HG02870 (cell line): ENCODE results near the gene IFNE.

Experiments used
- ATAC-seq: cut with Tn5 transposase; IDR thresholded peaks from one replicate; pipeline ENCODE4 v1.9.1; 2021; ENCODE audit warnings: mild to moderate bottlenecking, moderate library complexity; ENCODE audit not compliant: unreplicated experiment

IFNE gene, protein sequence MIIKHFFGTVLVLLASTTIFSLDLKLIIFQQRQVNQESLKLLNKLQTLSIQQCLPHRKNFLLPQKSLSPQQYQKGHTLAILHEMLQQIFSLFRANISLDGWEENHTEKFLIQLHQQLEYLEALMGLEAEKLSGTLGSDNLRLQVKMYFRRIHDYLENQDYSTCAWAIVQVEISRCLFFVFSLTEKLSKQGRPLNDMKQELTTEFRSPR

DNA sequence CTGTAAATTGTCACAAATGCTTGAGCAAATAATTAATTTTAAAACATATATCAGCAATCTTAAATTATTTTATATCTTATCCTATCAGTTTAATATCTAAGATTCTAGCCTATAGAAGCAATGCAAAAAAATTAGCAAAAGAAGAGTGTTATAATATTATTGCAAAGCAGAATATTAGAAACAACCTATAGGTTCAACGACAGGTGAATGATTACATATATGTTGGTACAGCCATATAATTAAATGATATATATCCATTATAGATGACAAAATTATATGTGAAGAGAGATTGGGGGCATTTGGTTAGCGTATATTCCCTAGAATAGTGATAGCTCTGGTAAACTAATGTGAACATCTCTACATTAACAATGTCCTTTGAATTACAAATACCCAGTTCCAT lies at the start of gene IFNE:
Gene IFNE (minus strand): TSS at position 101 of the 400 bp plus-strand sequence. CDS start 619 bp downstream, outside the sequence.
- no peak for ATAC-seq

DNA sequence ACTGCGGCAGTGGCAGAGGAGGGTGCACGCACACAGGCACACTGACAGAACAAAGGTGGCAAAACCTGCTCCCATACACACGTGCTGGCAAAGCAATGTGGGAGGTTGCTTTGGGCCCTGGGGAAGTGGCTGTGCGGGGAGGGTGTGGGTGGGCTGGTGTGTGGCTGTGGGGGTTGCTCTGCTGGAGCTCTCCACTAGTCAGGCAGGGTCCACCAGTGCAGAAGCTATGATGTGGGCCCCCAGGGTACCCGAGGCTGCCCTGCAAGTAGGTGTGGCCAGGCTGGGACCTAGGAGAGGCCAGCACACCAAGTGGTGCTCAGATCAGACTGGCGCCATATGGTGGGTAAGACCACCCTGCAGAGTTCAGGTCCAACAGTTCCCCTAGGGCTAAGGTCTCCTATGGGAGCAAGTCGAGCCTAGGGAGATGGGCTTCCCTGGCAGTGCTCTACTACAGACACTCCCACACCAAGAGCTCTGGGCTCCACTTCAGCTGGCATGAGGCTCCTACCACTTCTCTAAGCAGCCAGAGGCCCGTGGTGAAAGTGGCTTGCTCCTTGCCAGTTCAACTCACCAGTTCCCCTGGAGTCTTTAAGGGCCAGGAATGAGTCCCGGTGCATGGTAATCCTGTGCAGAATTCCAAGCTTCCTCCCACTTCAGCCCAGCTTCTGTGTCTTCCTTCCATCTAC lies 46.2 kb upstream of the IFNE start:
- ATAC-seq = no peak

DNA sequence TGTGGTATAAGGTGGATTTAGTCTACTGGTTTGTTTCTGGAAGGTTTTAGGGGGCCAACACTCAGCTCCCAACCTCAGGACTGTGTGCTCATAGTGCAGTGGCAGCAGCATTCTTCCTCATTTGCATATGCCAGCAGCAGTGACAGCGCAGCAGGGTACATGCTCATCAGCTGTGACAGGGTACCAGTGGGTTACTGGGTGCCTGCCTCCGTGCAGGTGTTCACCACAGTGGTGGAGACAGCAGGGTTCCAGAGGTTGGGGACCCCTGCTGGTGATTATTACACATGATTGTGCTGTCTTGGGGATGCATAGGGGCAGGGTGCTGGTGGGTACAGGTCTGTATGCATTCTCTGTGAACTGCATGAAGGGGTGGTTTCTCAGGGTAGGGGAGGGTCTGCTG lies 45.5 kb upstream of the IFNE start:
- peak; percentile 42 for ATAC-seq

DNA sequence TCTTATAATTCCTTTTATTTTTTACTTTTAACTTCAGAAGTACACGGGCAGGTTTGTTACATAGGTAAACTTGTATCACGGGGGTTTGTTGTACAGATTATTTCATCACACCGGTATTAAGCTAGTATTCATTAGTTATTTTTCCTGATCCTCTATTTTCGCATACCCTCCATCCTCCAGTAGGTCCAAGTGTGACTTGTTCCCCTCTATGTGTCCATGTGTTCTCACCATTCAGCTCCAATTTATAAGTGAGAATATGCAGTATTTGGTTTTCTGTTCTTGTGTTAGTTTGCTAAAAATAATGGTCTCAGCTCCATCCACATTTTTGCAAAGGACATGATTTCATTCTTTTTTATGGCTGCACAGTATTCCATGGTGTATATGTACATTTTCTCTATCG lies 43.1 kb upstream of the IFNE start:
- no peak for ATAC-seq

DNA sequence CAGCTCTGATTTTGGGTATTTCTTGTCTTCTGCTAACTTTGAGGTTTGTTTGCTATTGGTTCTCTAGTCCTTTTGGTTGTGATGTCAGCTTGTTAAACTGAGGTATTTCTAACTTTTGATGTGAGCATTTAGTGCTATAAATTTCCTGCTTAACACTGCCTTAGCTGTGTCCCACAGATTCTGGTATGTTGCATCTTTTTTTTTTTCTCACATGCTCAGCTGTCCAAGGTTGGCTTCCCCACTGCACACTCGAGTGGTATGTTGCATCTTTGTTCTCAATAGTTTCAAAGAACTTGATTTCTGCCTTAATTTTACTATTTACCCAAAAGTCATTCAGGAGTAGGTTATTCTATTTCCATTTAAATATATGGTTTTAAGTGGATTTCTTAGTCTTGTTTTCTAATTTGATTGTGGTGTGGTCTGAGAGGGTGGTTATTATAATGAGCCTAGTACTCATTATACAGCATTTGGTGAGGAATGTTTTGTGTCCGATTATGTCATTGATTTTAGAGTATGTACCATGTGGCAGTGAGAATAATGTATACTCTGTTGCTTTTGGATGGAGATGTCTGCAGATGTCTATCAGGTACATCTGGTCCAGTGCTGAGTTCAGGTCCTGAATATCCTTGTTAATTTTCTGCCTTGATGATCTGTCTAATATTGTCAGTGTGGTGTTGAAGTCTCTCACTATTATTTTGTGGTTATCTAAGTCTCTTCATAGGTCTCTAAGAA lies 42.2 kb upstream of the IFNE start:
- ATAC-seq = no peak

DNA sequence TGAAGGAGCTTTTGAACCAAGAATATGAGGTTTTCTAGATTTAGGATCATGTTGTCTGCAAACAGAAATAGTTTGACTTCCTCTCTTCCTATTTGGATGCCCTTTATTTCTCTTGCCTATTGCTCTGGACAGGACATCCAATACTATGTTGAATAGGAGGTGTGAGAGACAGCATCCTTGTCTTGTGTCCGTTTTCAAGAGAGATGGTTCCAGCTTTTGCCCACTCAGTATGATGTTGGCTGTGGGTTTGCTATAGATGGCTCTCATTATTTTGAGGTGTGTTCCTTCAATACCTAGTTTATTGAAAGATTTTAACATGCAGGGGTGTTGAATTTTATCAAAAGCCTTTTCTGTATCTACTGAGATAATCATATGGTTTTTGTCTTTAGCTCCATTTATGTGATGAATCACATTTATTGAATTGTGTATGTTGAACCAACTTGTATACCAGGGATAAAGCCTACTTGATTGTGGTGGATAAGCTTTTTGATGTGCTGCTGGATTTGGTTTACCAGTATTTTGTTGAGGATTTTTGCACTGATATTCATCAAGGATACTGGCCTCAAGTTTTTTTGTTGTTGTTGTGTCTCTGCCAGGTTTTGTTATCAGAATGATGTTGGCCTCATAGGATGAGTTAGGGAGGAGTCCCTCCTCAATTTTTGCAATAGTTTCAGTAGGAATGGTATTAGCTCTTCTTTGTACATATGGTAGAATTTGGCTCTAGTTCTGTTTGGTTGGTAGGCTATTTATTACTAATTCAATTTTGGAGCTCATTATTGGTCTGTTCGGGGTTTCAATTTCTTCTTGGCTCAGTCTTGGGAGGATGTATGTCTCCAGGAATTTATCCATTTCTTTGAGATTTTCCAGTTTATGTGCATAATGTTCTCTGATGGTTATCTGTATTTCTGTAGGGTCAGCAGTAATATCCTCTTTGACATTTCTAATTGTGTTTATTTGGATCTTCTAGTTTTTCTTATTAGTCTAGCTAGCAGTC lies 41.2 kb upstream of the IFNE start:
- no peak for ATAC-seq

DNA sequence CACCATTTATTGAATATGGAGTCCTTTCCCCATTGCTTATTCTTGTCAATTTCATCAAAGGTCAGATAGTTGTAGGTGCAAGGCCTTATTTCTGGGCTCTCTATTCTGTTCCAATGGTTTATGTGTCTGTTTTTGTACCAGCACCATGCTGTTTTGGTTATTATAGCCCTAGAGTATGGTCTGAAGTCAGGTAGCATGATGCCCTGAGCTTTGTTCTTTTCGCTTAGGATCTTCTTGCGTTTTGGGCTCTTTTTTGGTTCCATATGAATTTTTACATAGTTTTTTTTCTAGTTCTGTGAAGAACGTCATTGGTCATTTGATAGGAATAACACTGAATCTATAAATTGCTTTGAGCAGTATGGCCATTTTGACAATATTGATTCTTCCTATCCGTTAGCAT lies 40.2 kb upstream of the IFNE start:
- ATAC-seq = no peak

DNA sequence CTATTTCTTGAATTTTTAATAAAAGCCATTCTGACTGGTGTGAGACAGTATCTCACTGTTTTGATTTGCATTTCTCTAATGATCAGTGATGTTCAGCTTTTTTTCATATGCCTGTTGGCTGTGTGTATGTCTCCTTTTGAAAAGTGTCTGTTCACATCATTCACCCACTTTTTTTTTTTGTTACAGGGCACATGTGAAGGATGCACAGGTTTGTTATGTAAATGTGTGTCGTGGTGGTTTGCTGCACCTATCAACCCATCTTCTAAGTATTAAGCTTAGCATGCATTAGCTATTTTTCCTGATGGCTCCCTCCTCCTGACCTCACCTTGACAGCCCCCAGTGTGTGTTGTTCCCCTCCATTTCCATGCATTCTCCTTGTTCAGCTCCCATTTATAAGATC lies 39.3 kb upstream of the IFNE start:
- ATAC-seq = no peak

DNA sequence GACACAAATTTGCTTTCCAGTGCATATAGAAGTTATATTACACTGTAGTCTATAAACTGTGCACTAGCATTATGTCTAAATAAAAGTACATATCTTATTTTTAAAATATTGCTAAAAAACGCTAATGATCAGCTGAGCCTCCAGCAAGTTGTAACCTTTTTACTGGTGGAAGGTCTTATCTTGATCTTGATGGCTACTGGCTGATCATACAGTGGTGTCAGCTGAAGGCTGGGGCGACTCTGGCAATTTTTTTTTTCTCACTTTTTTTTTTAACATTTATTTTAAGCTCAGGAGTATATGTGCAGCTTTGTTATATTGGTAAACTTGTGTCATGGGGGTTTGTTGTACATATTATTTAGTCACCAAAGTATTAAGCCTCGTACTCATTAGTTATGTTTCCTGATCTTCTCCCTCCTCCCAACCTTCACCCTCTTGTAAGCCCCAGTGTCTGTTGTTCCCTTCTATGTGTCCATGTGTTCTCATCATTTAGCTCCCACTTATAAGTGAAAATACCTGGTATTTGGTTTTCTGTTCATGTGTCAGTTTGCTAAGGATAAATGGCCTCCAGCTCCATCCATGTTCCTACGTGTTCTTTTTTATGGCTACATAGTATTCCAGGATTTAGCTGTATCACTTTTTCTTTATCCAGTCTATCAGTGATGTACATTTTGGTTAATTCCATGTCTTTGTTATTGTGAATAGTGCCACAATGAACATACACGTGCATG lies 38.6 kb upstream of the IFNE start:
- no peak for ATAC-seq

DNA sequence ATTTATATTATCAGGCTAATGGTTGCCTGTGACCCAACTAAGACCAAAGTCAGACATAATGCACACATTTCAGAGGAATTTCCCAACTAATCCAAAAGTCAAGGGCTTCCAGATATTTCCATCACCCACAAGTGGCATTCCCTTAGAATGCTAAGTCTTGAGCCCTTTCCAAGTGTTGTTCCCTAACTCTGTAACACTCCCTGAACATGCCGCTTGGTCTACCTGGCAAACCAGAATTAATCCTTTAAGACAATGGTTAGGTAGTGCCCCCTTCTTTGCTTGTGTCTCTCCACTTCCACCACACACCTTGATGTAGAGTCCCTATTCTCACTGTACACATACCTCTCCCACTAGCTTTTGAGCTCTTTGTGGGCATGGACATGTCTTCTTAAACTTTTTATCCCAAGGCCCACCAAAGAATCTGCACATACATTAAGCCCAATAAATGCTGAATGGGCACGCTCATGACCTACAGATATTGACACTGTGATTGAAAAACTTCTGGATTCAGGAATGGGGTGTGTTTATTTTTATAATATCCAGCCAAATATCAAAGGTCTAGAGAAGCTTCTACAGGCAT lies 37.8 kb upstream of the IFNE start:
- no peak for ATAC-seq

DNA sequence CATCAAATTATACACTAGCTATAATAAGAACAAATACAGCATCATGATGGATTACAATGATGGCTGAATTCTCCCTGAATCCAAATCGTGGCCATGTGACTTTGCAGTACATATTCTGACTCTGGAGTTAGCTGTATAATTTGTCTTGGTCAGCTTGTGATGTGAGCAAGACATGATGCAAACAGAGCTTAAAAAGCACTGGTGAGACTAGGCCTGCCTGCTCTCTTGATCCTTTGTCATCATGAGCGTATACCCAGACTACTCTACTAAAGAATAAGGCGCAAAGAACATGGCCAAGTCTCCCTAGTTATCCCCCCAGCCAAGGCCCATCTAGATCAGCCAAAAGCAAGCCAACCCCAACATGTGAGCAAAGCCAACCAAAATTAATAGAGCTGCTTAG lies 34.7 kb upstream of the IFNE start:
- no peak for ATAC-seq

DNA sequence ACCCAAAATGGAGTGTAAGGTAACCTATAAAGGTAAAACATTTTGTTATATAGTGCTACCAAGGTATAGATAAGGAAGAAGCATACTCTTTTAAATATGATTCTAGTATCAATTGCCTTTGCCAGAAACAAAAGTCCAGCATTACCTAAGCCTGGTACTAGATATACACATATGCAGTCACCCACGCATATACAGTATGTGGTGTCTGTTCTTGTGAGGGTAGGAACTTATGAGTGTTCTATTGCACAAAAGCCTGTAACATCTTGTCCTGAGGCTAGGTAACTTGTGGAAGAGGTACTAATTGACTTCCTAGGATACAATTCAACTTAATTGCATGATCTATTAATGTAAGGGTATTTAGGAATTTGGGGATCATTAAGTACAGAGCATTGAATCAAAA lies 31.3 kb upstream of the IFNE start:
- no peak for ATAC-seq

DNA sequence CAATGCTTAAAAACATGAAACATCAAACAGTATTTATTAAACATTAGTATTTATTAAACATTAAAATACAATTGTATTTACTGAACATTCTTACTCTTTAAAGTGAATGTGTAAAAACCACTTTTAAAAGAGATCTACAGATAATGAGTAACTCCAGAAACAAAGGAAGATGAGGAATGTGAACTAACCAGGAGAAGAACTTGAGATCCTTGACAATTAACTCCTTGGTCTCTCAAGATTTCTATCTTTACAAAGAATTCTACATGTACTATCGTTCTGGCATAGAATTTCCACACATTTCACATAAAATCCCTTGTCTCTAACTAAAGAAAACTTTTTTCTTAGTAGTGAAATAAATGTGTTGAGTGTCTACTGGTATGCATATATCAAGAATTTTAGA lies 28.7 kb upstream of the IFNE start:
- ATAC-seq = no peak

DNA sequence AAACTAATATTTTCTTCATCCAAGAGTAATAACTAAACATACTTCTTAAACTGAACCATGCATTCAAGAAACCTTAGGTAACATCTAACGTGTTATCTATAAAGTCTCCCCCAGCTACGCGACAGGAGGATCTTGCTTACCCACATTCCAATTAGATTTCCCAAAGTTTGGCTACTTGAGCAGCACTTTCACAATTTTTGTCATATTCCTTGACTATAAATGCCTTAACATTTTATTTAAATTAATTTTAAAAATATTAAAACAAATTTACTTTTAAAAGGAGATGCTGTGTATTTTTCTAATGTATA lies 25.3 kb upstream of the IFNE start:
- no peak for ATAC-seq

DNA sequence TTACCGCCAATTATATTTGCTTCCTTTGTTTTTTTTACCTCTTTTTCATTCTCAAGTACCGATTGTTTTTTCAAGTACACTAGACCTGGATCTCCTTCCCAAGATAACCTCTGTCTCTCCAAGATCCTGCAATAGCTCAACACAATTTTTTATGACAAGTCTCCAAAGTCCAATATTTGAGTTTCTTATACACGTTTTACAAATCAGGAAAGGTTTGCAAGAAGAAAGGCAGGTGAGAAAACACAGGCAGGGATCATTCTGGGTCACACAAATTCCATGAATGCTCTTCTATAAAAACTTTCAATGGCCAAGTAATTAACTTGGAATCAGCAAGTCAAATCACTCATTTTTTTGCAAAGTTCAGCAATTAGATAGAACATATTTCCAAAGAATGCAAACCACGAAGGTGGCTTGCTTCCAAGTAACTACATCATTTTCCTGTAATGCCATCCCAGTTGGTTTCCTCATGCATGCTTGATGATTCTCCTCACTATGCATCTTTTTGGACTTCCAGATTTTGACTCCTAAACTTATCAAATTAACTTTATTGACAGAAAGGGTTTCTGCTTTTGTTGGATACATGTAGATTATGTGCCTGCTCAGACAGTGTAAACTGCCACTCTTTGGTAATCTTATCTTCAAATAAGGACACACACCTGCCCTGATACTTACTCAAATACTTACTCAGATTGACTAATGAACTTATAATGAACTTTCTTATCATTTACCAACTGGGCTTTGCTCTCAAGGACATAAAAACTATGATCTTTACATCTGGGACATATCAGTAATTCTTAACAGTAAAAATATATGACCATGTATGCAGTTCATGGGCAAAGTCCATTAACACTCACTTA lies 24.7 kb upstream of the IFNE start:
- no peak for ATAC-seq

DNA sequence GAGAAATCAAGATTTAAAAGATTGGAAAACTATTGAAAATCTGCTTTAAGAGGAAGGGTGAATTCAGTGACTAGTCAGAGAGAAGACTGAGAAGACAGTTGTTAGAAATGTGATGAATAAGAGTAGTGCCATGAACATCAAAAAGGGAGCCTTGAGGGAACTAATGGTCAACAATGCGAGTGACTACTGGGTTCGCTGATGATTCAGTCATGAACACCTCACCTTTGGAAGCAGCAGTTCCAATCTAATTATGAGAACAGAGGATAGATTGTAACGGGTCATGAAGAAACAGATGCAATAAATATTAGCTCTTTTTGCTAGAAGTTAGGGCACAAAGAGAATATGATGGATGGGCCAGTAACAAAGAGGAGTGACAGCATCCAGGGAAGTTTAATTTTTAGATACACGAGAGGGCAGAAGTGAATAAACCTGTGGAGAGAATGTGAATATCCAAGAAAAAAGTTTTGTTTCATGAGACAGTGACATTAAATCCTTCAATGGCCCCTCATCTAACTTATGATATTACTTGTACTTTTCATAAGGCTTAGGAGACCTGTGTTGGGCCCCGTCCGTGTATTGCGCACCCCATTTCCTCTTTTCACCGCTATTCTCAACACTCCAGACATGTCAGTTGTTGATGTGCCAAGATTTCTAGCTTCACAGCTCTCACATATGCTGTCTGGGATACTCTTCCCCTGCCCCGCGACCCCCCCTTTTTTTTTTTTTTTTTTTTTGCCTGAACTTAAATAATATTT lies 23.5 kb upstream of the IFNE start:
- ATAC-seq = no peak

DNA sequence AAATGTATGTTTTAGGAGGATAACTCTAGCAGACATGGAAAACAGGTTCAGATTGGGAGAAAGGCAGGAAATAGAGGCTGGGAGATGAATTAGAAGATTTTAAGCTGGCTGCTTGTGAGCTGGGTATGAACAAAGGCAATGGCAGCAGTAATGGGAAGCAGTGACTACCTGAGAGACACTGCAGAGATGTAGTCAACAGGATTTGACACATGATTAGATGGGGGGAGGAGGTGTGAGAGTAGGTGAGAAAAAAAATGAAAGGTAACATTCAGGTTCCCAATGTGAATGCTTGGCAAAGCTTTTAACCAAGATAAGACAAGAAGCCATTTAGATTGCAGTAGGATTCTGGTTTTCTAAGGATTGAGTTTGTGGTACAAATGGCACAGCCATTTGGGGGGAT lies 22.8 kb upstream of the IFNE start:
- no peak for ATAC-seq

DNA sequence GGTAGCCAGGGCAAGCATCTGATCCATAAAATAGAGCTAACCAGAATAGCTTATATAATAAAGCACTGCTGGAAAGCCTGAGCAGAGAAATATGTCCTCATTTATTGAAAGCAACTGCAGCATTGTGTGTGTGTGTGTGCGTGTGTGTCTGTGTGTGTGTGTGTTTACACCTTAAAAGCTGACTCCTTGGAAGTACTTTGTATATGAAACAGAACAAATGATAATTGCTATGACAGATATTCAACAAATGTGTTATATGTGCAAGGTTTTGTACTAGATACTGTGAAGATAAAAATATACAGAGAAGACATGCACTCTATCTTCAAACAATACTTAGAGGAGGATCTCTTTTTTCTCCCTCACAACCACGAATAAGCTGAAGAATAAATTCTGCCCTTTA lies 22.0 kb upstream of the IFNE start:
- ATAC-seq = no peak

DNA sequence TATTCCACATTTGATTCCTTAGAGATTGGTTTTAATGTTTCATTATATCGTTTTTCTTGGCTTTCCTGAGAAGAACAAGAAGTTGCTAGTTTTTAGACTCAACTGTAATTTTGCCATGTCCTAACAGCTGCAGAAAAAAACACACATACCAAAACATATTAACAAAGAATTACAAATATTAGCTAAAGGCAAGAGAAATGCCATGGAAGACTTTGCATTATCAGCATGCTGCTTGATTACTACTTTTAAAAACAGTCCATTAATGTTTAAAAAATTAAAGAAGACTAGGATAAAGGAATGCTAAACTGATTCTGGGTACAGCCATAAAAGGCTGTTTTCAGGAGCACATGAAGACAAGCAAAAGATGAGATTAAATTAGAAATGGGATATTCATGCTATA lies 20.5 kb upstream of the IFNE start:
- no peak for ATAC-seq
